ENCODE measurements around the gene ADARB2.

ADARB2 gene

DNA sequence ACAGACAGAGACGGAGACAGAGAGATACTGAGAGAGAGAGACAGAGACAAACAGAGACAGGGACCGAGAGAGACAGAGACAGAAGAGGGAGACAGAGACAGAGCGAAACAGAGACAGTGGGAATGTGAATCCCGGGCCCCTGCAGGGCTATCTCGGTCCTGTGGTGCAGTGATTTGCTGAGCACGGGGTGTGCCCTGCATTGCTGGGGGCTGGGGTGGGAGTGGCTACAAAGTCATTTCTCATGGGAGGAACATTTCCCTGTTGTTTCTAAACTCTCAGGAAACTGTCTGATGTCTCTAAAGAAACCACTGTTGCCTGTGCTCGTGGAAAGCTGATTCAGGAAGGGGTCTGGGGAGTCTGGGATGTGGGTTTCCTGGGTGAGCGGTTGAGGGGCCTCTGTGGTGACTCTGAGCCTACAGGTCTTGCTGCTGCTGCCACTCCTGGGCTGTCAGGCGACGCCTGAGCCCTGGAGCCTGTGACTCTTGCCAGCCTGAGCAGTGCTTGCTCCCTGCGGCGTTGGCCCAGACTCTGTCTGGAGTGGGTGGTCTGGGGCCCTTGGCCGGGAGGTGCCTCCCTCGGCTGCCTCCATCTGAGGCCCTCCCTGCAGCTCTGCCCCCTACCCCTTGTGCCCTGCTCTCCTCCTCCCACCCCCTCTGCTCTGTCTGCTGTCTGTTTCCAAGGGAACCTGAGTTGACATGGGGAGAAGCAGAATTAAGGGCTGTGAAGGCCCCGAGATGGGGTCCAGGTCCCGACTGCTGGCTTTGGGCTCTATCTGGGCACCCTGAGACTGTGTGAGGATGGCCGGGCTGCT, 389.2 kb downstream of the ADARB2 start:
- no peaks in the 10 kb centered on the region for H3K36me3 ChIP-seq (ENCODE audit: control insufficient read depth, low read length)
- H3K9me2 ChIP-seq (replicated peaks; ENCODE audit: control insufficient read depth, low read length): no peaks in the 10 kb centered on the region
- no peaks in the 10 kb centered on the region for H3F3A ChIP-seq (ENCODE audit: control insufficient read depth, insufficient read depth)
- TF ChIP-seq, protein P1, sequence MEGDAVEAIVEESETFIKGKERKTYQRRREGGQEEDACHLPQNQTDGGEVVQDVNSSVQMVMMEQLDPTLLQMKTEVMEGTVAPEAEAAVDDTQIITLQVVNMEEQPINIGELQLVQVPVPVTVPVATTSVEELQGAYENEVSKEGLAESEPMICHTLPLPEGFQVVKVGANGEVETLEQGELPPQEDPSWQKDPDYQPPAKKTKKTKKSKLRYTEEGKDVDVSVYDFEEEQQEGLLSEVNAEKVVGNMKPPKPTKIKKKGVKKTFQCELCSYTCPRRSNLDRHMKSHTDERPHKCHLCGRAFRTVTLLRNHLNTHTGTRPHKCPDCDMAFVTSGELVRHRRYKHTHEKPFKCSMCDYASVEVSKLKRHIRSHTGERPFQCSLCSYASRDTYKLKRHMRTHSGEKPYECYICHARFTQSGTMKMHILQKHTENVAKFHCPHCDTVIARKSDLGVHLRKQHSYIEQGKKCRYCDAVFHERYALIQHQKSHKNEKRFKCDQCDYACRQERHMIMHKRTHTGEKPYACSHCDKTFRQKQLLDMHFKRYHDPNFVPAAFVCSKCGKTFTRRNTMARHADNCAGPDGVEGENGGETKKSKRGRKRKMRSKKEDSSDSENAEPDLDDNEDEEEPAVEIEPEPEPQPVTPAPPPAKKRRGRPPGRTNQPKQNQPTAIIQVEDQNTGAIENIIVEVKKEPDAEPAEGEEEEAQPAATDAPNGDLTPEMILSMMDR (IDR thresholded peaks at IDR 0.05; ENCODE audit: low read depth, low read length, poor library complexity, severe bottlenecking): no peak
- no peak for TF ChIP-seq EZH2phosphoT487 (IDR thresholded peaks at IDR 0.05; ENCODE audit: borderline replicate concordance, low read length)
- no peaks in the 10 kb centered on the region for H3K9me3 ChIP-seq (ENCODE audit: control insufficient read depth, insufficient read depth, low read length)
- no peaks in the 10 kb centered on the region for H3K4me1 ChIP-seq (ENCODE audit: control insufficient read depth, low read length)
- H4K20me1 ChIP-seq (ENCODE audit: control insufficient read depth, insufficient read depth, low read depth, low read length): no peaks in the 10 kb centered on the region
- H3K4me3 ChIP-seq (ENCODE audit: low read length): no peak overlapping the region
- no peak overlapping the region for H3K4me2 ChIP-seq (ENCODE audit: low read length)
- H3K27me3 ChIP-seq (ENCODE audit: control insufficient read depth, low read length): 0 out of 2 replicates have a peak, but pooled peaks cover 3% of the 10 kb centered on the region
- no peak overlapping the region for H3K27ac ChIP-seq (ENCODE audit: low read depth, low read length)
- no peaks in the 10 kb centered on the region for H3K79me2 ChIP-seq (ENCODE audit: control insufficient read depth, low read length)

- H3K36me3 ChIP-seq (ENCODE audit: control insufficient read depth, low read length): no peaks in the 10 kb centered on the region
These were observed 389.8 kb downstream of the ADARB2 start for GRCh38 chr10:1347525-1347924.

GRCh38 chr10:1346201-1346600, 391.1 kb downstream of the ADARB2 start:
- Histone ChIP-seq H4K20me1 (ENCODE audit: control insufficient read depth, insufficient read depth, low read depth, low read length) (no peaks in the 10 kb centered on the region), H3K9me2 (replicated peaks; ENCODE audit: control insufficient read depth, low read length) (no peaks in the 10 kb centered on the region), H3K9me3 (ENCODE audit: control insufficient read depth, insufficient read depth, low read length) (no peaks in the 10 kb centered on the region), H3K27ac (ENCODE audit: low read depth, low read length) (no peak overlapping the region), H3F3A (ENCODE audit: control insufficient read depth, insufficient read depth) (no peaks in the 10 kb centered on the region), H3K27me3 (ENCODE audit: control insufficient read depth, low read length) (0 out of 2 replicates have a peak, but pooled peaks cover 3% of the 10 kb centered on the region), H3K4me3 (ENCODE audit: low read length) (no peak overlapping the region), H3K79me2 (ENCODE audit: control insufficient read depth, low read length) (no peaks in the 10 kb centered on the region), H3K4me2 (ENCODE audit: low read length) (no peak overlapping the region), H3K4me1 (ENCODE audit: control insufficient read depth, low read length) (no peaks in the 10 kb centered on the region), H3K36me3 (ENCODE audit: control insufficient read depth, low read length) (no peaks in the 10 kb centered on the region)
- TF ChIP-seq, protein P1 (IDR thresholded peaks at IDR 0.05; ENCODE audit: low read depth, low read length, poor library complexity, severe bottlenecking): no peak
- TF ChIP-seq EZH2phosphoT487 (IDR thresholded peaks at IDR 0.05; ENCODE audit: borderline replicate concordance, low read length): no peak

More at GRCh38 chr10:1347525-1347924, 389.8 kb downstream of the ADARB2 start:
- Histone ChIP-seq H4K20me1 (ENCODE audit: control insufficient read depth, insufficient read depth, low read depth, low read length) (no peaks in the 10 kb centered on the region), H3K27ac (ENCODE audit: low read depth, low read length) (no peak overlapping the region), H3K4me3 (ENCODE audit: low read length) (no peak overlapping the region), H3K27me3 (ENCODE audit: control insufficient read depth, low read length) (0 out of 2 replicates have a peak, but pooled peaks cover 3% of the 10 kb centered on the region), H3K9me2 (replicated peaks; ENCODE audit: control insufficient read depth, low read length) (no peaks in the 10 kb centered on the region), H3K9me3 (ENCODE audit: control insufficient read depth, insufficient read depth, low read length) (no peaks in the 10 kb centered on the region), H3F3A (ENCODE audit: control insufficient read depth, insufficient read depth) (no peaks in the 10 kb centered on the region), H3K79me2 (ENCODE audit: control insufficient read depth, low read length) (no peaks in the 10 kb centered on the region), H3K4me2 (ENCODE audit: low read length) (no peak overlapping the region), H3K4me1 (ENCODE audit: control insufficient read depth, low read length) (no peaks in the 10 kb centered on the region)
- no peak for TF ChIP-seq EZH2phosphoT487 (IDR thresholded peaks at IDR 0.05; ENCODE audit: borderline replicate concordance, low read length)
- TF ChIP-seq, protein P1 (IDR thresholded peaks at IDR 0.05; ENCODE audit: low read depth, low read length, poor library complexity, severe bottlenecking): no peak

Data from DOHH2 (cell line).